GM21515 (cell line): ENCODE measurements around the gene GPR158.
"Not testable (repeated sequence)": the region's sequence is repeated elsewhere in the genome, so short reads cannot be mapped to it uniquely, and the experiment has no call there.

Source experiments
- ATAC-seq: cut with Tn5 transposase; IDR thresholded peaks from one replicate; pipeline ENCODE4 v1.9.1; 2021; ENCODE audit not compliant: unreplicated experiment

The GPR158 gene, protein sequence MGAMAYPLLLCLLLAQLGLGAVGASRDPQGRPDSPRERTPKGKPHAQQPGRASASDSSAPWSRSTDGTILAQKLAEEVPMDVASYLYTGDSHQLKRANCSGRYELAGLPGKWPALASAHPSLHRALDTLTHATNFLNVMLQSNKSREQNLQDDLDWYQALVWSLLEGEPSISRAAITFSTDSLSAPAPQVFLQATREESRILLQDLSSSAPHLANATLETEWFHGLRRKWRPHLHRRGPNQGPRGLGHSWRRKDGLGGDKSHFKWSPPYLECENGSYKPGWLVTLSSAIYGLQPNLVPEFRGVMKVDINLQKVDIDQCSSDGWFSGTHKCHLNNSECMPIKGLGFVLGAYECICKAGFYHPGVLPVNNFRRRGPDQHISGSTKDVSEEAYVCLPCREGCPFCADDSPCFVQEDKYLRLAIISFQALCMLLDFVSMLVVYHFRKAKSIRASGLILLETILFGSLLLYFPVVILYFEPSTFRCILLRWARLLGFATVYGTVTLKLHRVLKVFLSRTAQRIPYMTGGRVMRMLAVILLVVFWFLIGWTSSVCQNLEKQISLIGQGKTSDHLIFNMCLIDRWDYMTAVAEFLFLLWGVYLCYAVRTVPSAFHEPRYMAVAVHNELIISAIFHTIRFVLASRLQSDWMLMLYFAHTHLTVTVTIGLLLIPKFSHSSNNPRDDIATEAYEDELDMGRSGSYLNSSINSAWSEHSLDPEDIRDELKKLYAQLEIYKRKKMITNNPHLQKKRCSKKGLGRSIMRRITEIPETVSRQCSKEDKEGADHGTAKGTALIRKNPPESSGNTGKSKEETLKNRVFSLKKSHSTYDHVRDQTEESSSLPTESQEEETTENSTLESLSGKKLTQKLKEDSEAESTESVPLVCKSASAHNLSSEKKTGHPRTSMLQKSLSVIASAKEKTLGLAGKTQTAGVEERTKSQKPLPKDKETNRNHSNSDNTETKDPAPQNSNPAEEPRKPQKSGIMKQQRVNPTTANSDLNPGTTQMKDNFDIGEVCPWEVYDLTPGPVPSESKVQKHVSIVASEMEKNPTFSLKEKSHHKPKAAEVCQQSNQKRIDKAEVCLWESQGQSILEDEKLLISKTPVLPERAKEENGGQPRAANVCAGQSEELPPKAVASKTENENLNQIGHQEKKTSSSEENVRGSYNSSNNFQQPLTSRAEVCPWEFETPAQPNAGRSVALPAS (N-terminal part only)

DNA sequence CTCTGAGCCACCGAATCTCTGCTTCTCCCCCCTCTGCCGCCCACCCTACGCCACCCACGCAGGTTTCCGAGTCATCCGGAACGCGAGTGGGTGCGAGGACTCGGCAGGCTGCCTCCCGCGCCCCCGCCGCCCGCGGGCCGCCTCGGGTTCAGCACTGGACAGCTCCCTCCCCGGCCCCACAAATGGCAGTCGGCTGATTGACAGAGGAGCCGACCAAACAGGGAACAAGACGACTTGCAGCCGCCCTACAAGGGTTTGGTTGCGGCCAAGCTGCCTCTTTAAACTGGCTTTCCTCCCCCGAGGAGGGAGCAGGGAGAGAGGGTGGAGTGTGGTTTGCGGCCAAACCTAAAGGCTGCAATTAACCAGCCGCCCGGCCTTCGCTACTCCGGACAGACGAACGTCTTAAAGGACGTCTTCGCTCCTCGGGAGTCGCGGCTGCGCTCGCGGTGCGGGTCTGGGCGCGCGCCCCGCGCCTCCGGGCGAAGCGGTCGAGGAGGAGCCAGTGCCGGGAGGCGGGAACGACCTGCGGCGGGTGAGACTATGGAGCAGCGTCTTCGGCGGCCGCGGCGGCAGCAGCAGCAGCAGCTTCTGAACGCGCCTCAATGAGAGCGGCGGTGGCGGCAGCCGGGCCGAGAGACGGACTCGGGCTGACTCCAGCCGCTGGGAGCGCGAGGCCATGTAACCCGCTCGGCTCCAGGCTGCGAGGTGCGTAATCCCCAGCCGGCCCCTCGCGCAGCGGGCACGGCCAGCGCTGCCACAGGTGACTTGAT lies at the start of gene GPR158:
Gene GPR158, plus strand, starts transcription at position 541 of the 770 bp plus-strand sequence. CDS start 420 bp downstream, outside the sequence.
- no peak for ATAC-seq

DNA sequence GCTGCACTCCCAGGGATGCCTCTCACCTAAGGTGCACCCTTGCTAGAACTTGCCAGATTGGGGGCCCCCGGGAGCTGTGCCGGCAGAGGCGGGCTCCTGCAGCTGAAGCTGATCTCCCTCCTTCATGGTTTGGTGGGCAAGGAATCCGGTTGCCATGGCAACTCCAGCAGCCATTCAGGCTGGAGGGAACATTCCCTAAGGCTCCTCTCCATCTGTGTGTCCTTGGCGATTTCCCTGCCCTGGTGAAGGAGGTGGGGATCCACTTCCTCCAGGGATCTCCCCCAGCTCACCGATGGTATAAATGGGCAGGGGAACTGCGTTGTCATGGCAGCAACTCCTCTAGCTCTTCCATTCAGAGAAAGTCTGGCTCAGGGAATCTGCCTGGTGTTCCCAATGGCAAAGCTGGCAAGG lies 49.6 kb upstream of the GPR158 start:
- ATAC-seq, result no peak

DNA sequence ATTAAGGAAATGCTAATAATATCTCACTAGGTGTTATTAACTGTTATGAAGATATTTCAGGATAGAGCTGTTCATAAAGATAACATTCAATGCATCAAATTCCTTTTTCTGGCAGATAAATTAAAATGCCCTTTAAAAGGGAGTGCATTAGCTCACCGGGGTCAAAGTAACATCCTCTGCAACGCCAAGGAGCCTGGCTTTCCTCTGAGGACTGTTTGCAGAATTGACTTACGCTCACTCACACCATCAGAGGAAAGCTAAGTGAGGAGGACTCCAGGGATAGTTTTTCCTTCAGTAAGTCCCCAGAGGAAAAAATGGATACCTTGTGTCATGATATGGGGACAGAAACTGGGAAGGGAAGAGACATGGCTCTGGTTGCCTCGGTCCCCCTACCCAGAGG lies 45.2 kb upstream of the GPR158 start:
- no peak for ATAC-seq

DNA sequence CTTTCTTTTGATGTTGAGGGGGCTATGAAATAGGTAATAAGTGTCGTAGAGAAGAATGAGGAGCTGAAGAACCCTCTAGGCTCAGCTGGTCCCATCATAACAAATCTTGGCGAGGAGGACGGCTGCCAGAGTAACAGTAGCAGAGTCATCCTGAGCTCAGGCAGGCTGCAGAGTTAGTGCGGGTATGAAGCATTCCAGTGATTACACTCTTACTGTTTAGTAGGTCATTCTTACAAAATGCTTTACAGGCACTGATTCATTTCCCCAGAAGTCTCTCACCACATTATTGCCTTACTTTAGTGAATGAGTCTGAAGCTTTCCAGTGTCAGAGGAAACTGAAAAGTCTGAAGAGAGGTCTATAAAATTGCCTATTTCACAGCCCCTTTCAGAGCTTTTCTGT lies 43.9 kb upstream of the GPR158 start:
- no peak for ATAC-seq

DNA sequence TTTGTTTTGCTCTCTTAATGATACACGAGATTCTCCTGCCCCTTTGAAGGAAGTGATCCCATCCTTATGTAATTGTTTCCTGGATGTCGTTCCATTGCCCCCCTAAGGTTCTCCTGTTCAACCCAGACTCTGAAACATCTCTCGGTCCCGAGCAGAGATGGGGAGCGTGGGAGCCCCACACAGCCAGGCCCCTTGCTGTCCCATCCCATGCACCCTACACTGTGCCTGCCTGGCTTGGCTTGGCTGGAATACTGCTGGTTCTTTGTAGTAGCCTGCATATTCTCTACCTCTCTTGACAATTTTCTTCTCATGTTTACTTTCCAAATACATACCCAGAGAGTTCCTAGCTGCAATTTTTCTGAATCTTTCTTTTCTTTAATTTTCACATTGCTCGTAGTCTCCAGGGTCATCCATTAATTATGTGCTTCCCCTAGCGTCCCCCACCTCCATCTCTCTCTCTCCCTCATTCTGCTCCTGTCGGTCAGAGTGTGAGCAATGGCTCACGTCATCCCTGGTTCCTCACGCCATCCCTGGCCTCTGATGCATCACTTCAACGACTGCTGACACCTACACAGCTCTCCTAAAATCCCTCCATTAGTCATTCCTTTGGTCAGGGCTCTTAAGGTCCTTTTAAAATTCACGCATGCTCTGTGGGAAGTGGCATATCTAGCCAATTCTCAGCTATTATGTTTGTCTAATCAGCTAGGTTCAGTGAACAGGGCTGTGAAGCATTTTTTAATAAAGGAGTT lies 32.5 kb upstream of the GPR158 start:
- no peak for ATAC-seq

DNA sequence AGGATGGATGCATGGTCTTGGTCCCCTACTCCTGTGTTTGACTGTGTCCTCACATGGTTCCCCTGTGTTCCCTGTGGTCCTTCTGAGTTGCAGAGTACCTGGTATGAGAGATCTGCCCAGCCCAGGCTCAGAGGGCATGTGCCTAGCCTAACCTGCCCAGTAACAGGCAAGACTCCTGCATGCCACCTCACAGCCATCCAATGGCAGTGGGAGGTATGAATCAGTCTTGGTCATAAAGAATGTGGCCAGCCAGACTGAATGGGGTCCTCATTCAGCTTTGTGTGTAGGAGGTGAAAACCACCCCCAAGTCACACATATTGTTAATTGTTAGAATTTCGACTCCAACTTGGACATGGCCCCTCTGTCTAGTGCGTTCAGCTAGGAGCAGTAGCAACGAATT lies 17.2 kb upstream of the GPR158 start:
- ATAC-seq, result no peak

DNA sequence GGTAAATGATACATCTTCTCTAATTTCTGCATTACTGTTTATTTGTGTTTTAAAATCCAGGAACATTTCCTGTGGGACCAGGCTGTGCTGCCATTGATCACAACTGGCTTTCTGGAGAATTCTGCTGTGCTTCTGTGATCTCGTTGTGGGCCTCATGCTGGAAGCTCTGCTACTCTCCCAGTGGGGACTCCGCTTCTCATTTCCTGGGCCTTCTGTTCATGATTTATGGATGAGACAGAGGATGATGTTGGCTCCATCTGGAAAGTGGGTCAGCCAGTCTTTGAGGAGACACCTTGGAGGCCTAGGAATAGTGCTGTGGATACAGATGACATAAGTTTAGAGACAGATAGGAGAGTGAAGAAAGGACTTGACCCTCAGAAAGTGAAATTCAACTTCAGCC lies 15.2 kb upstream of the GPR158 start:
- no peak for ATAC-seq

DNA sequence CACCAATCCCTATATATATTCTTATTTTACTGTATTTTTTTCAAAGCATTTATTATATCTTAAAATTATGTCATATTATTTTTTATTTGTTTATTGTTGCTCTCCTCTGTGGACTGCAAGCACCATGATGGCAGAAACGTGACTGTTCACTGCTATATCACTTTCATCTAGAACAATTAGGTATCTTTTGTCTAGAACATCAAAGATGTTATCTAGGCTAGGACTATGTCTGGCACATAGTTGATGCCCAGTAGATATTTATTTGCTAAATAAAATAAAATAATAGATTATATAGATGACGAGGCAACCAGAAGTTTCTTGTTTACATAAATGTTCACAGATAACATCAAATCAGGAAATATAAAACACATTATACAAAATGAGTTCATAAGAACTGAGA lies 12.4 kb upstream of the GPR158 start:
- no peak for ATAC-seq

DNA sequence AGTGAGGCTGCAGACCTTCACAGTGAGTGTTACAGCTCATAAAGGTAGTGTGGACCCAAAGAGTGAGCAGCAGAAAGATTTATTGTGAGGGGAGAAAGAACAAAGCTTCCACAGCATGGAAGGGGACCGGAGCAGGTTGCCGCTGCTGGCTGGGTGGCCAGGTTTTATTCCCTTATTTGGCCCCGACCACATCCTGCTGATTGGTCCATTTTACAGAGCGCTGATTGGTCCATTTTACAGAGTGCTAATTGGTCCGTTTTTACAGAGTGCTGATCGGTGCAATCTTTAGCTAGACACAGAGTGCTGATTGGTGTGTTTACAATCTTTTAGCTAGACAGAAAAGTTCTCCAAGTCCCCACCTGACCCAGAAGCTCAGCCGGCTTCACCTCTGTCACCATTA lies 11.3 kb upstream of the GPR158 start:
- ATAC-seq, result not testable (repeated sequence)

DNA sequence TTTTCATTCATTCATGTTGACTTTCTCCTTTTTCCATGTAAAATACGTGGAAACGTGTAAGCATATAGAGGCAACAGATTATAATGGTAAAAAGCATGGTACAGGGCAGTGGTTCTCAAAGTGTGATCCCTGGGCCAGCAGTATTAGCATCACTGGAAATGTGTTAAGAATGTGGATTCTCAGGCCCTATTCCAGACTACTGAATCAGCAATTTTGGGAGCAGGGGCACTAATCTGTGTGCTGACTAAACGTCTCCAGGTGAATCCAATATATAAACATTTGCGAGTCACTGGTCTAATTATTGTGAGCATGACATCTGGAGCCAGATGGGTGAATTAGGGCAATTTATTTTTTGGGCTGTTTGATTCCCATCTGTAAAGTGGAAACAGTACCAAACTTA lies 5.1 kb upstream of the GPR158 start:
- no peak for ATAC-seq

DNA sequence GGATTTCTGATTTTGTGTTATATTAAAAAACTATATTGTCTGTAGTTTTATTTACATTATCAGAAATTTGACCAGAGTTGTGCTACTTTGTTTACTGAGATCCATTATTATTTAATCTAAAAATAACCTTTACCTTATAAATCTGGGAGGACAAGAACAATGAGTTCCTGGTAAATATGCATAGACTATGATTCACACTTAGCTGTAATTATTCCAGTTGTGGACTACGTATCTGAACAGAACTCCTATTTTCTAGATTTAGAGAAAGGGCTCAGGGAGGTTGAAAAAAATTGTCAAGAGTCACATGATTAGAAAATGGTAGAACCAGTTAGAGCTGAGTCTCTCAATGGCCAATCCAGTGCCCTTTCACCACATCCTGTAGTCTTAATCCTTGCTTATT lies 4.2 kb upstream of the GPR158 start:
- ATAC-seq, result no peak

DNA sequence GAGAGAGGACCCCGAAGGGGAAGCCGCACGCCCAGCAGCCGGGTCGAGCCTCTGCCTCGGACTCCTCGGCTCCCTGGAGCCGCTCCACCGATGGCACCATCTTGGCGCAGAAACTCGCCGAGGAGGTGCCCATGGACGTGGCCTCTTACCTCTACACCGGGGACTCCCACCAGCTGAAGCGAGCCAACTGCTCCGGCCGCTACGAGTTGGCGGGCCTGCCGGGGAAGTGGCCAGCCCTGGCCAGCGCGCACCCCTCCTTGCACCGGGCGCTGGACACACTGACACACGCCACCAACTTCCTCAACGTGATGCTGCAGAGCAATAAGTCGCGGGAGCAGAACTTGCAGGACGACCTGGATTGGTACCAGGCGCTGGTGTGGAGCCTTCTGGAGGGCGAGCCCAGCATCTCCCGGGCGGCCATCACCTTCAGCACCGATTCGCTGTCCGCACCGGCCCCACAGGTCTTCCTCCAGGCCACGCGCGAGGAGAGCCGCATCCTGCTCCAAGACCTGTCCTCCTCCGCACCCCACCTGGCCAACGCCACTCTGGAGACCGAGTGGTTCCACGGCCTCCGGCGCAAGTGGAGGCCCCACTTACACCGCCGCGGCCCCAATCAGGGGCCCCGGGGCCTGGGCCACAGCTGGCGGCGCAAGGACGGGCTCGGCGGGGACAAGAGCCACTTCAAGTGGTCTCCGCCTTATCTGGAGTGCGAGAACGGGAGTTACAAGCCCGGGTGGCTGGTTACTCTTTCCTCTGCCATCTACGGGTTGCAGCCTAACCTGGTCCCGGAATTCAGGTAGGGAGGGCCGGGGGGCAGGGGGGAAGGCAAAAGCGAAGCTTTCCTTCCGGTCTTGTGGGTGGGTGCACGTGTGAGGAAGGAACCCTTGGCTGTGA lies 973 bp downstream of the GPR158 start:
- no peak for ATAC-seq

DNA sequence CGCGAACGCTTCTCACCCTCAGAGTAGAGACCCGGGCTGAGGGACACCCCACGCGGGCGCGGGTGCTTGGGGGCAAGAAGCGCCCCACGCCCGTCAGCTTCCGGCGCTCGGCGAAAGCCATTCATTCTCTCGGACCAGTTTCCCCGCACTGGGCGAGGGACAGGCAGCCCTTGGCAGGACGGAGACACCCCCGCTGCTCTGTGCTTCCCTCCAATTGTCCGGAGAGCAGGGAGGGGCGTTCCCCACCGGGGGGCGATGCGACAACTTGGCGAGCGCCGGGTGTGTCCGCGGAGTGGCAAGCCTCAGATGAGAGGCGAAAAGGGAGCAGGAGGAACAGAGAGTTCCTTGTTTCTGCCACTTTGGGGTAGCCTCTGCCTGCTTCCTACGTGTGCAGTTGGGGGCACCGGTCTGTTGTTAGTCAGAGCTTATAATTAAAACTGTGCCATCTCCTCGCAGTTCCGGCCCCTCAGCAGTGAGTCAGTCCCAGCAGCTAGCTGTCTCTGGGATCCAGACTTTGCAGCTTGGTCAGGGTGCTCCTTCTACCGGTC lies 1.7 kb downstream of the GPR158 start:
- ATAC-seq, result no peak

DNA sequence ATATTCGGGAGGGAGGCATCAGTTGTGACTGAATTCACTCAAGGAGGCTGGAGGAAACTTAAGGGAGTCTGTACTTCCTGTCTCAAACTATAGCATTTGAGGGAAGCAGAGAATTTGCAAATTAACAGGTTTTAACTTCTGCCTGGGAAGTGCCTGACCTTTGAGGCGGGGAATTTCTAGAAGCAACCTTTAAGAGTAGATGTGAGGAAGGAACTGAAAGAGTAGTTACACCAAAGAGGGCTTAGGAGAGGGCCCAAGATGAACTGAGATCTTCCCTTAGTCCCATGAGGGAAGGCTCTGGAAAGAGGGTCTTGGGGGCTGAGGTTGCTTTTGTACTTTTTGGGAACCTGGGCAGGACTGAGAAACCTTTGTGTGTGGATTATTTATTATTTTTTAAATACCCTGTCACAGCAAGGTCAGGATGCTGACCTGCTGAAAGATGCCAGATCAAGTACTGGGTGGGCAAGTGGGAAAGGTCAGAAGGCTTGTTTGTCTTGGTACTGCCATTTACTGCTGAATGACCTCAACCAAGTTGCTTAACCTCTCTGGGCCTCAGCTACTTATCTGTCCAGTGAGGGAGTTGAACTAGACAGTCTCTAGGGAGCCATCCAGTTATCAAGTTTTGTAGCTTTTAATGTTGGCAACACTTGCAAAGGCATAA lies 2.4 kb downstream of the GPR158 start:
- ATAC-seq, result no peak

DNA sequence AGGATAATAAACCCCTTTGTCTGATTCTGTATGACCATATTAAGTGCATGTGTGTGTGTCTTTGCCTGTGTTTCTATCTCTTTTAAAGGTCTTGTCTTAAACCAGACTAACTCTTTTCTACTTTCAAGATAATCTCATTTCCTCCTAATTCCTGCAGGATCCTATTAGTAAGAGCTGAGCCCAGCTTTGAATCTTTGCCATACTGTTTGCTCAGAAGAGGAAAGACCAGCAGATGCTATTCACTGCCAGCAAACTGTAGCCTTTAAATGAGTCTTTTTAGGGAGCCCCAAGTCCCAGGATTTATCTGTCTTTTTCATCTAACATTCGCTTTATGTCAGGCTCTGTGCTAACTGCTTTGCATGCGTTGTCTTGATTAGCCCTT lies 2.9 kb downstream of the GPR158 start:
- ATAC-seq, result no peak

DNA sequence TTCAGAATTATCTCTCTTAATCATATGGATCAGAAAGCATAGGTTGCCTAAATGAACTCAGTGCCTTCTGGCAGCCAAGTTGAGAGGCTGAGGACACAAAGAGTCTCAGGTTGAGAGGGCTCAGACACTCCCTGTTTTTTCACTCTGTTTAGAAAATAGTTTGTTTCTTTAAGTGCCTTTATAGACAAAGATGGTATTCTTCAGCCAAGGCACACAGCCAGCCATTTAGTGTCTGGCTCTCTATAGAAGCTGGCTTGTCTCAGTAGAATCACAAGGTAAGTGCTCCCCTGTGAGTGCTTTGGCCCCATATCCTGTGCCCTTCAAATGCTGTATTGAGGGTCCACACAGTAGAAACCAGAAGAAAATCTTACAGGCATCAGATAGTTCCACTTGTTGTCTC lies 3.6 kb downstream of the GPR158 start:
- no peak for ATAC-seq

DNA sequence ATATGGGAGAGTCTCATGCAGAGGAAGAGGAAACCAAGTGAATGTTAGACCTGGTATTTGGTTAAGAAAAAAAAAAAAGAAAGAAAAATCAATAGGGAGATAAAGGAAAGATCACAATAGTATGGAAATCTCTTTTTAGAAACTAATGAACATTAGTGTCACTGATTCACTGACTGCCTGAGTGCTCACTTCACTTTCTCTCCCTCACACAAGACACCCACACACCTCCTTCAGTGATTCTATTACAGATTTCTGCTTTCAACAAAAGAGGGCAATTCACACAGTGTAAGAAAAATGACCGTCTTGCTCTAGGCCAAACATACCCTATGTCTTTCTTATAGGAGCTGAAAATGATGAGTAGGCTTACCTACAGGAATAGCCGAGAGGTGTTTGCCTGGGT lies 6.0 kb downstream of the GPR158 start:
- ATAC-seq, result no peak

DNA sequence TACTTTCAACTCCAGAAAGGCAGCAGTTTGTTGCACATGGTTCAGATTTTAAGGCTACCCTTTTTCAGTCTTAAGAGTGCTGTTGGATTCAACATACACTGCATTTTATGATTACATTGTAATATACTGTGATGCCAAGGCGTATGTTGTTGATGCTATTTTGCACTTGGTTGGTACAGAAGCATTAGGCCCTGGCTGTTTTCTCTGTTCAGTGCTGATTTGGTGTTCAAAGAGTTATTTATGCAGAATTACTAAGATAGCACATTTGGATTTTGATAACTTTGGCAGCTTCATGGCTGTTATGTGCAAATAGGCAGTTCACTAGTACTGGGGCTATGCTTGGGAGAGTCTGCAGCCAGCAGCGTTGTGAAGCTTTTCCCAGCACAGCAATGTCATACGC lies 7.8 kb downstream of the GPR158 start:
- no peak for ATAC-seq
